ENCODE results near the gene ANKRD18A.
A peak's percentile ranks its signal among the peaks of the same experiment; 100 is the strongest.

The ANKRD18A gene

DNA sequence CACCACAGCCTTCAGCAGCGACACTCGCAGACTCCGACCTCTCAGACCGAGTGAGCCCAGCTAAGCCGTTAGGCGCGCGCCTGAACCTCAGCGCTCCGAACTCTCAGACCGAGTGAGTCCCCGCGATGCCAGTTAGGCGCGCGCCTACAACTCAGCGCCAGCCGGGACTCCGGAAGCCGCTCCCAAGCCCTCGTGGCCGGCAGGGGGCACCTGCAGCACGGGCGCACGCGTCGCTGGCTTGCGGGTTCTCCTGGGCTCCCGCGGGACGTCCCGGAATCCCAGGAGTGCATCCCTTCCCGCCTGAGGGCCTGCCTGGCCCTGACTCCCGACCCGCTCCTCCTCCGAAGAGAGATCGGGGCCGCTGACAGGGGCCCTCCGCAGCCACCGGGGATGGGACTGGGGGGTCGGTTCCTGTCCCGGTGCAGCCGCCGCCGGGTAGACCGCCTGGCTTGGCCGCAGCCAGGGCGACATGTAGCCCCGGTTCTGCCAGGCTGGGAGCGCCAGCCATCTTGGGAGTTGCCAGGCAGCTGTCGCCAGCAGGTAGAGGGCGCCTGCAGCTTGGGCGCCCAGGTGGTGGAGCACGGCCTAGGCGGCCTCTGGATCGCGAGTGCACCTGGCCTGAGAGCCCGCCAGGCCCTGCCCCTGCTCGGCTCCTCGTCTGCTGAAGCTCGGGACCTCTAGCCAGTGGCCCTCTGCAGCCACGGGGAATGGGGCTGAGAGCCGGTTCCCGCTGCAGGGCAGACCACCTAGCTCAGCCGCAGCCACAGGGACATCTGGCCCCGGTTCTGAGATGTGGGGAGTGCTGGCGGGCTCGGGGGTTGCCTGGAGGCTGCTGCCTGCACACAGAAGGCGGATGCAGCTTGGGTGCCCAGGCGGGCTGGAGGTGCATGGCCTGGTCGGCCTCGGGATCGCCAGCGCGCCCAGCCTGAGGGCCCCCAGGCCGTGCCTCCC, at the start of gene ANKRD18A:
Gene ANKRD18A, minus strand, starts transcription at position 114 of the 951 bp plus-strand sequence. CDS start 311 bp downstream, outside the sequence.
- H3K4me2 ChIP-seq, result peak within 1 kb of the TSS; percentile 83 to 100 (median 98)
- peaks cover 71 to 84% (median 80%) of the 10 kb centered on the region in 11 experiments for H3K27me3 ChIP-seq
- H3K27ac ChIP-seq, result peak within 1 kb of the TSS in 2 of 11 experiments; percentile 2 to 33; a peak in 2 of 22 replicates
- H4K20me1 ChIP-seq, result peaks cover 0 to 27% (median 19%) of the 10 kb centered on the region in 11 experiments; a peak in 17 of 22 replicates
- peaks cover 20 to 31% (median 27%) of the 10 kb centered on the region in 10 experiments; a peak in 19 of 20 replicates for H3K4me1 ChIP-seq
- no peak for TF ChIP-seq Cebpa-rat (IDR thresholded peaks at IDR 0.05)
- peaks cover 21 to 32% (median 25%) of the 10 kb centered on the region in 11 experiments for H3K9me3 ChIP-seq (replicated peaks in 1 of 11)
- H3K9ac ChIP-seq, result peak within 1 kb of the TSS; percentile 23 to 66 (median 51); a peak in 18 of 22 replicates
- H3K36me3 ChIP-seq, result no peaks in the 10 kb centered on the region
- H3K4me3 ChIP-seq, result peak within 1 kb of the TSS; percentile 56 to 77 (median 66)

DNA sequence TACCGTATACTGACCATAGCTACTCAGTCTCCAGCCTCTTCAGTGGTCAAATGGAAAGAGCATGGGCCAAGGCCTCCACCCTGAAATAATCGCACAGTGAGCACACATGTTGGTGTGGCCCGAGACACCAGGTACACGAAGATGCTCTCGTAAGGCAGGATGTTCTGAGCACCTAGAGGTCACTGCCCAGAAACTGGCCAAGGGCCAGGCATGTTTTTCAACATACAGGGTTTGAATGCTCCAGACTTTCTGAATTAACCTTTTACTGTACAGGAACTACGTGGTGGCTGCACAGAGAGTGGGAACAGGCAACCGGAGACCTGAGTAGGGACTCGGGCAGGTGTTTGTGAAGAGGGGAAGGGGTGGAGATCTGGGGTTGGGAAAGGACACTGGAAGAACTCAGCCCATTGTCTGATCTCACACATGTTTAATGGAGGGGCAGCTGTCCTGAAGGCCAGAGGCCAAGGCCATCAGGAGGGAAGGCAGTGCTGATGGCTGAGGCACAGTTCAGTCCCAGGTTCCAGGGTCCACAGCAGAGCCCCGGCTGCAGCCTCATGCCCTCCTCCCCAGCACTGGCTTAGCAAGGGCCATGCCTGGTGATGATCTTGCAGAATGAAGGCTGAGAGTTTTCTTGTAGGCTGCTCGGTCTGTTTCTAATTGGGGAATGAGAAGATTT, 48.5 kb upstream of the ANKRD18A start:
- peak overlapping the region in 10 of 11 experiments; percentile 30 to 70 (median 60); a peak in 20 of 22 replicates for H3K4me2 ChIP-seq

DNA sequence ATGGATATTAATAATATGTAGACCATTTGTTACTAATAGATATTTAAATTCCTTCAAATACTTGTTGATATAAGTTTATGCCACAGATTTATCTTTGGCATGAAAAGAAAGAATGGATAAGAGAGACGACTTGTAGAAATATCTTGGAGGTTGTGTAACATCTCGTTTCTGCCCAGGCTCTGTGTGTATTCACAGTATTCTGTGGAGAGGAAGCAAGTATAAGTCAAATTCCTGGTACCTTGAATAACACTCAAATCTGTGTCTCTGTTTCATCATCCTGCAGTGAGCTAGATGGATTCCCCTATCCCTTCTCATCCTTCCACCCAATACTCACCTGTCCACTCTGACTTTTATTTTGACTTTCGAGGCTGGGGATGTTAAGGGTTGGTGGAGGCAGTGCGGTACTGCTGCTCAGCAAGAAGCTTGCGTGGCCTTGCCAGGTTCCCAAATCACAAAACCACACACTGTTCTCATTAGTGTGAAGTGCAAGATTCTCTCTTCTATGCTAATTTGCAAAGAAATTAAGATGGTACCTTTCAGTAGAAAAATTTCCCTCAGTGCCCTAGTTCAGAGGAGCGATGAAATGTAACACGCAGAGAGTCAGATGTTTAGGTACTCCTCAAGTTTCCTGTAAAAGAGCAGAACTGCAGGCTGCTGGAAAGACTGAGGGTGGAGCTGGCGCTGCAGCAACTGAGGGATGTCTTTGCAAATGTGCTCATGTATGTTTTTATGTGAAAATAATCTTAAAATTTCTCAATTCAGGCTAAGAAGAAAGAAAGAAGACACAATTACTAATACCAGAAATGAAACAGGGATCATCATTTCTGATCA, 42.6 kb upstream of the ANKRD18A start:
- TF ChIP-seq Cebpa-rat (IDR thresholded peaks at IDR 0.05), result no peak
- H3K4me3 ChIP-seq, result no peak overlapping the region
- no peaks in the 10 kb centered on the region for H3K36me3 ChIP-seq
- no peak overlapping the region for H3K9ac ChIP-seq
- no peak overlapping the region for H3K27ac ChIP-seq
- H3K27me3 ChIP-seq, result no peaks in the 10 kb centered on the region
- no peak overlapping the region for H3K4me2 ChIP-seq
- H3K9me3 ChIP-seq (replicated peaks in 1 of 11), result no peaks in the 10 kb centered on the region
- H4K20me1 ChIP-seq, result no peaks in the 10 kb centered on the region
- H3K4me1 ChIP-seq, result peaks cover 0 to 11% (median 3%) of the 10 kb centered on the region in 10 experiments; a peak in 7 of 20 replicates

More for the DNA sequence above, 48.5 kb upstream of the ANKRD18A start:
- peaks cover 13 to 66% (median 43%) of the 10 kb centered on the region in 10 experiments; a peak in 18 of 20 replicates for H3K4me1 ChIP-seq
- no peak for TF ChIP-seq Cebpa-rat (IDR thresholded peaks at IDR 0.05)
- H3K4me3 ChIP-seq, result no peak overlapping the region
- no peaks in the 10 kb centered on the region for H3K36me3 ChIP-seq
- H3K9me3 ChIP-seq (replicated peaks in 1 of 11), result peaks cover 0 to 12% (median 10%) of the 10 kb centered on the region in 11 experiments; a peak in 10 of 22 replicates
- H4K20me1 ChIP-seq, result no peaks in the 10 kb centered on the region
- no peak overlapping the region for H3K27ac ChIP-seq
- no peak overlapping the region for H3K9ac ChIP-seq
- peaks cover 0 to 6% (median 0%) of the 10 kb centered on the region in 11 experiments; a peak in 1 of 22 replicates for H3K27me3 ChIP-seq

DNA sequence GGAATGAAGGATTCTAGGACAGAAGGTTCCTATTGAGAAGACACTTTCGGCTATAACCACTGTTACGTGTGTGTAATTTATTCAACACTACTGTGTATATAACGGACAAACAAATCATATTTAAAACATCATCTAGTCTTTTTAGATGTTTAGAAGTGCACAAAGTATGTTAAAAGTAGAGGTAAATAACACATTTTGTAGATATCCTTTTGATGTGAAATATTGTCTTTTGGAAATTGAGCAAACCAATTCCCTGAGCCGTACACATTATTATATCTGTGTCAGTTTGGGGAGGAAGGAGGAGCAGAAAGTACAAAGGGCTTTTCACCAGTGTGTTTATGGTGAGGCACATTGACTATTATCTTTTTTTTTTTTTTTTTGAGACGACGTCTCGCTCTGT, 39.1 kb upstream of the ANKRD18A start:
- no peak overlapping the region for H3K27ac ChIP-seq

DNA sequence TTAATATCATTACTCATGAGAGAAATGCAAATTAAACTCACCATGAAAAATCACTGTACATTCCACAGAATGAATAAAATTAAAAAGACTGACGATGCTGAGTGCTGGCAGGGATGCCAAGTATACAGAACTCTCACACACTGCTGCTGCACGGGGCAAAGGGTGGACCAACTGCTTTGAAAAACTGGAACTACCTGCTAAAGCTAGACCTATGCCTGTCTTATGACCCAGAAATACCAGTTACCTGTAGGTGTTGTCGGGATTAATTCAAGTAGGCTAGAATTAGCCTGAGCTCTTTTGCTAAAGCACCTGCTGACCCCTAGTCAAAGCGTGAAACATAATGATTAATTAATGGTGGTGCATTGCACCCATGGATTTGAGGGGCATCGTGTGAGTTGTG, 36.5 kb upstream of the ANKRD18A start:
- H3K36me3 ChIP-seq, result no peaks in the 10 kb centered on the region
- no peak overlapping the region for H3K4me2 ChIP-seq
- H3K27ac ChIP-seq, result no peak overlapping the region
- no peaks in the 10 kb centered on the region for H3K27me3 ChIP-seq
- H3K4me3 ChIP-seq, result no peak overlapping the region
- H3K4me1 ChIP-seq, result peaks cover 0 to 9% (median 6%) of the 10 kb centered on the region in 10 experiments; a peak in 13 of 20 replicates
- TF ChIP-seq Cebpa-rat (IDR thresholded peaks at IDR 0.05), result no peak
- no peaks in the 10 kb centered on the region for H3K9me3 ChIP-seq (replicated peaks in 1 of 11)
- no peak overlapping the region for H3K9ac ChIP-seq
- H4K20me1 ChIP-seq, result no peaks in the 10 kb centered on the region

More for the DNA sequence above, 39.1 kb upstream of the ANKRD18A start:
- H3K9ac ChIP-seq, result no peak overlapping the region
- H3K4me1 ChIP-seq, result no peaks in the 10 kb centered on the region
- H3K27me3 ChIP-seq, result no peaks in the 10 kb centered on the region
- H3K9me3 ChIP-seq (replicated peaks in 1 of 11), result no peaks in the 10 kb centered on the region
- H4K20me1 ChIP-seq, result no peaks in the 10 kb centered on the region
- no peak overlapping the region for H3K4me2 ChIP-seq
- H3K36me3 ChIP-seq, result no peaks in the 10 kb centered on the region
- no peak overlapping the region for H3K4me3 ChIP-seq
- TF ChIP-seq Cebpa-rat (IDR thresholded peaks at IDR 0.05), result no peak

DNA sequence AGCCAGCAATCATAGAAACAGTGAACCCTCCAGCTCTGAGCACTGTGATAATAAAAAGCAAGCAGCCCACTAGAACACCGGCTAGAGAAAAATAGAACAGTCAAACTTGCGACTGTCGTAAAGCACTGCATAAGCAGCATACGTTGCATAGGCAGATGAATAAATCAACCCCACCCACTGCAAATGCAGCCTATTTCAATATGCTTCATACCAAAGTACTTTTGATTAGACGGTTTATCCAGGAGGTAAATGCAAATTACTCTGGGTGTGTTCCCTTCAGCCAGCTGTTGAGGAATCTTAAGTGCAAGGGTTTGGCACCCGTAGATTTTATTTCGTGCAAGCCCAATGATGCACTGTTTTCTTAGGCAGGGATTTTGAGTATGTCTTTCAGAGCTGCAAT, 32.1 kb upstream of the ANKRD18A start:
- H4K20me1 ChIP-seq, result no peaks in the 10 kb centered on the region
- H3K4me2 ChIP-seq, result peak overlapping the region in 8 of 11 experiments; percentile 13 to 76 (median 54); a peak in 11 of 22 replicates
- H3K4me3 ChIP-seq, result no peak overlapping the region
- H3K9me3 ChIP-seq (replicated peaks in 1 of 11), result peaks cover 0 to 10% (median 3%) of the 10 kb centered on the region in 11 experiments; a peak in 5 of 22 replicates
- no peaks in the 10 kb centered on the region for H3K36me3 ChIP-seq
- H3K4me1 ChIP-seq, result peaks cover 0 to 19% (median 14%) of the 10 kb centered on the region in 10 experiments; a peak in 14 of 20 replicates
- TF ChIP-seq Cebpa-rat (IDR thresholded peaks at IDR 0.05), result no peak
- H3K9ac ChIP-seq, result no peak overlapping the region
- H3K27ac ChIP-seq, result no peak overlapping the region
- H3K27me3 ChIP-seq, result no peaks in the 10 kb centered on the region

DNA sequence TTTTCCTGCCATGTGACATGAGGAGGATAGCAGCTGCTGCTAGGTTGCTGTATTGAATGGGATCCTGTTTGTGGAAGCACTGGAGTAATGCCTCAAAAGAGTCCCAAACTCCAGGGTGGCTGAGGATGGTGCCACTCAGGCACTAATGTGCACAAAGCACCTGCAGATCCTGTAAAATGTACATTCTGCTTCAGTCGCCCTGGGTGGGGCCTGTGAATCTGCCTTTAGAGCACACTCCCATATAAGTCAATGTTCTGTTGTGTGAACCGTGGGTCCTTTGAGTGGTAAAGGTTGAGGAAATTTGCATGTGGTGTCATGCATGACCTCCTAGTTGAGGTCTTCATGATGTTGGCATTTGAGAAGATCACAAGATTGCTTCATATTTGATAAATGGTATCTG, 31.6 kb upstream of the ANKRD18A start:
- Histone ChIP-seq H3K27me3 (no peaks in the 10 kb centered on the region), H3K27ac (no peak overlapping the region), H3K4me3 (no peak overlapping the region), H3K4me2 (peak overlapping the region in 8 of 11 experiments; percentile 13 to 76 (median 54); a peak in 14 of 22 replicates), H3K9me3 (replicated peaks in 1 of 11) (peaks cover 0 to 10% (median 3%) of the 10 kb centered on the region in 11 experiments; a peak in 5 of 22 replicates), H3K36me3 (no peaks in the 10 kb centered on the region), H3K4me1 (peaks cover 0 to 19% (median 14%) of the 10 kb centered on the region in 10 experiments; a peak in 14 of 20 replicates), H4K20me1 (no peaks in the 10 kb centered on the region), H3K9ac (no peak overlapping the region)
- no peak for TF ChIP-seq Cebpa-rat (IDR thresholded peaks at IDR 0.05)

DNA sequence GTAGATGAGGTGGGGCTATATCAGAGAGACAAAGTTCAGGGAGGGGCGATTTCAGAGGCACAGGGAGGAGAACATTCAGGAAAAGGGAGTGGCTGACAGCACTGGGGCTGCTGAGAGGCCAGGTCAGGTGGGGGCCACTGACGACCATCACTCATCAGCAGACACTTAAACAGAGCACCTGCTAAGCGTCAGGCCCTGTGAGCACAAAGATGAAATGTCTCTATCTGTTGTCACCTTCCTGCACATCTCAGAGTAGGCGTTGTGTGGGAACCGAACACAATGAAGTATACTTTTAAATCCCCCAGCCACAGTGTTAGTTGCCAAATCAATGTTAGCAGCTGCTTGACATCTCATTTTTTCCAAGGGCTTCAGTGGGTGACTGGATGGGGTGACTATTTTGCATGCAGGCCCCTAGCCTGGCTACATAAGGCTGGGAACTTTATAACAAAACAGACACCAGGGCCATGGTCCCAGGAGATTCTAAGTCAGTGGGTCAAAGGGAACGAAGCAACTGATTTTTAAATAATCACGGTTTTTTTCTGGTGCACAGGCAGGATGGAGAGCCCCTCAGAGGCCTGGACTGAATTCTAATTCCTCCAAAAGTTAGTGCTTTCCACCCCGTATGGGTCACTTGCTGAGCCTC, 31.1 kb upstream of the ANKRD18A start:
- Histone ChIP-seq H3K4me1 (peaks cover 0 to 19% (median 14%) of the 10 kb centered on the region in 10 experiments; a peak in 14 of 20 replicates), H3K27me3 (no peaks in the 10 kb centered on the region), H3K9me3 (replicated peaks in 1 of 11) (peaks cover 0 to 10% (median 3%) of the 10 kb centered on the region in 11 experiments; a peak in 5 of 22 replicates), H3K36me3 (no peaks in the 10 kb centered on the region), H3K4me3 (no peak overlapping the region), H3K4me2 (peak overlapping the region in 8 of 11 experiments; percentile 13 to 76 (median 54); a peak in 14 of 22 replicates), H4K20me1 (no peaks in the 10 kb centered on the region), H3K27ac (no peak overlapping the region), H3K9ac (no peak overlapping the region)
- TF ChIP-seq Cebpa-rat (IDR thresholded peaks at IDR 0.05), result no peak

Data from BLaER1 treated with 17β-estradiol and CSF1 and Interleukin-3, amounts not matched to agents 10 nM and 100 nM (cell line).